IPS DF 4.7 (cell line): ENCODE data around the gene BTRC.
"Not testable (repeated sequence)": the region's sequence is repeated elsewhere in the genome, so short reads cannot be mapped to it uniquely, and the experiment has no call there.

Experiments used
- DNase-seq: peaks from one replicate; pipeline ENCODE4 v3.0.0-alpha.2; 2013; ENCODE audit warnings: low spot score; ENCODE audit errors: extremely low read depth

Gene BTRC

DNA sequence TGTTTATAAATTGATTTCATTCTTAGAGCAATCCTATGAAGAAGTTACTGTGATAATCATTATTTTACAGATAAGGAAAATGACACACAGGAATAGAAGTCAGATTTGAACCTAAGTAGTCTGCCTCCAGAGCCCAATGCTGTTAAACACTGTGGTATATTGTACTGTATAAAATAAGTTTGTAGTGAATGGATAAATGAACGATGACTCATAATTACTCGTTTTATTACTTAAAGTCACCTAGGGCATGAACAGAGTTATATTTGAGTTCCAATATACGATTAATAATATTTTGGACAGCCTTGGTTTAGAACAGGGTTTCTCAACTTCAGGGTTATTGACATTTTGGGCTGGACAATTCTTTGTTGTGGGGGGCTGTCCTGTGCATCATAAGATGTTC lies 7.8 kb upstream of the BTRC start:
- DNase-seq = no peak

DNA sequence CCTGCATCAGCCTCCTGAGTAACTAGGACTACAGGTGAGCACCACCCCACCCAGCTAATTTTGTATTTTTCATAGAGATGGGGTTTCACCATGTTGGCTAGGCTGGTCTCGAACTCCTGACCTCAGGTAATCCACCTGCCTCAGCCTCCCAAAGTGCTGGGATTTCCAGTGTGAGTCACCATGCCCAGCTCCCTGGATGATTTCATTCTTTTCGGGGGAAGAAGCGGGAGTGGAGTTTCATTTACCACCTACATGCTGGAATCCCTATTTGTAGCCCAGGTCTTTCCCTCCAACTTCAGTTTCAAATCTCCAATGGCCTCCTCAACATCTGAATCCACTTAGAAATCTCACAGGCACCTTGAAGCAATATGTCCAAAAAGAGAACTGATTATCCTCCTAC lies 2.9 kb upstream of the BTRC start:
- DNase-seq = no peak

DNA sequence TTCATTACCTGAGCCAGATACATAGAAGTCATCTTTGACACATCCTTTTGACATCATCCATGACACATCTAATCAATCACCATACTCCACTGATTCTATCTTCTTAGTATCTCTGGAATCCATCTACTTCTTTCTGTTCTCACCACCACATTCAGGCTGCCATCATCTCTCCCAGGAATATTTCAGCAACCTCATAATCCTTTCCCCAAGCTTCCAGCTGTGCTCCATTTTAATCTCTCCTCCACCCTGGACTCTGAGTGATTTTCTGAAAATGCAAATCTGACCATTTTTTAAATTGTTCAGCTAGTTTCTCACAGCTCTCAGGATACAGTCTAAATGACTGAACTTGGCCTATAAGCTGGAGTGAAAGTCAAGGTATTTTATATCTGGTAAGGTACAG lies 2.5 kb upstream of the BTRC start:
- DNase-seq = no peak

DNA sequence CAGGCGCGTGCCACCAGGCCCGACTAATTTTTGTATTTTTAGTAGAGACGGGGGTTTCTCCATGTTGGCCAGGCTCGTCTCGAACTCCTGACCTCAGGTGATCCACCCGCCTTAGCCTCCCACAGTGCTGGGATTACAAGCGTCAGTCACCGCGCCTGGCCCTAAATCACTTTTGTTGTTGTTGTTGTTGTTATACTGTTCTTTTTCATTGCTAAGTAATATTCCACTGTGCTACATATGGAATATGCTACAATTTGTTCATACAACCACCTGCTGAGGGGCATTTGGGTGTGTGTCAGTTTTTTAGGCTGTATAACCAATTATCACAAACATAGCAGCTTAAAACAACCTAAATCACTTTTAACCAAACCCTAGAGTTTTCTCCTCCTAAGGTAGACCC lies 1.1 kb upstream of the BTRC start:
- DNase-seq = not testable (repeated sequence)

DNA sequence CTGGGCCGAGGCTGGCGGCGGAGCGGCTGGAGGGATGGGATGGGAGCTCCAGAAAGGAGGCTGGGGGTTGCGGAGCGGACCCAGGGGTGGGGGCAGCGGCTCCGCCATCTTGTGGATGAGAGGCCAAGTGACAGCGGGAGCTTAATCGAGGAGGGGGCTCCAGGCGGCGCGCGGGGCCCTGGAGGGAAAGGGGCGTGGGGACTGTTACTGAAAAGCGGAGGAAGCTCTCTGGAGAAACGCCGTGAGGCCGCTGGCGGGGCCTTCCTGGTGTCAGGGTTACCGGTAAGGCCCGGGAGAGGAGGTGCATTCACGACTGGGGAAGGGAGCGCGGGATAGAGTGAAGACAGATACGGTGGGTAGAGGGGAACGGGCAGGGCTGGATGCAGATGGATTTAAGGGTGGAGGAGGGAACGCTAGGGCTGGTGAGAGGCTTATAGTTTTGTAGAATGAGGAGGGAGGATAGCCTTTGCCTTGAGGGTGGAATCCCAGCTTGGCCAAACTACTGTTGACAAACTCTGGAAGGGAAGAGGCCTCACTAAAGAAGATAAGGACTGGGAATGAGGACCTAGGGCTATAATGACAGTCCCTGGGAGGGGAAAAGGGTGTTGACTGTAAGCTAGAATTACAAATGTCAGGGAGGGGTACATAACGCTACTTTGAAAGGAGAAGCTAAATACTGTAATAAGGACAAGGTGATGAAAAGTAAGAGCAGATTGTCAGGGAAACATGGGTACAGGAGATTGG lies 535 bp downstream of the BTRC start:
- DNase-seq = no peak

DNA sequence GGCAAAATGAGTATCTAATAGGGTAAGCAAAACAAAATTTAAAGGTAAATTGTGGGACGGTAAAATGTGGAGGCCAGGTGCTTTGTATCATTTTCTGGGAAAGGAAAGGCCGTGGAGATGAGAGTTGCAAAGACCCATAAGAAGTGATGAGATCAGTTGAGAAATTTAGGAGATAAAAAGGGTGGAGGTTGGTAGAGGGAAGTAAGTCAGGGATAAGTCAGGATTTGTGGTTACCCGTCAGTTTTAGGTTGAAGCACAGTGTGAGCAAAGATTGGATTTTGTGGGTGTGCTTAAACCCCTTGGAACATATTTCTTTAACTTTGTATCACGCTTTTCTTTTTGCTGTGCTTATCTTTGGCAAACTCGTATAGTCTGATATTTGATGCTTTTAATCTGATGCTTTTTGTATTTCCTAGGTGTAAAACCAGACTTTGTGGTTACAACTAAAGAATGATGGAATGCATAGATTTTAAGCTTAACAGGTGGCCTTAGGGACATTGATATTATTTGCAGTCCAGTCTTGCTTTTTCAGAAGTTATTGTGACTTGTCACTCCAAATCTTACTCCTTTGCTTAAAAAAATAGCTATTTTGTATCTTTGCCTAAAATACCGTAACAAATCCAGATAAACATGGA lies 1.2 kb downstream of the BTRC start:
- no peak for DNase-seq

DNA sequence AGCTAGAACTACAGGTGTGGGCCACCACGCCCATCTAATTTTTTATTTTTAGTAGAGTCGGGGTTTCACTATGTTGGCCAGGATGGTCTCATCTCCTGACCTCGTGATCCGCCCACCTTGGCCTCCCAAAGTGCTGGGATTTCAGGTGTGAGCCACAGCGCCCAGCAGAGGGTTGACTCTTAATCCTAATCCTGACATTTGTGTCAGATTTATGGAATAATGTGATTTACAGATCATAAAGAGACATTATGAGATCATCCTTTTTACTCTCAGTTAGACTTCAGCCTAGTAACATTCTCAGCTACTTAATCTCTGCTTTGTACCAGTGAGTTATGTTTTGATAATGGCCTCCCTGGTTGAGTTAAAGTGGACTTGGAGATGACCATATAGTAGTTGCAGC lies 2.2 kb downstream of the BTRC start:
- no peak for DNase-seq

DNA sequence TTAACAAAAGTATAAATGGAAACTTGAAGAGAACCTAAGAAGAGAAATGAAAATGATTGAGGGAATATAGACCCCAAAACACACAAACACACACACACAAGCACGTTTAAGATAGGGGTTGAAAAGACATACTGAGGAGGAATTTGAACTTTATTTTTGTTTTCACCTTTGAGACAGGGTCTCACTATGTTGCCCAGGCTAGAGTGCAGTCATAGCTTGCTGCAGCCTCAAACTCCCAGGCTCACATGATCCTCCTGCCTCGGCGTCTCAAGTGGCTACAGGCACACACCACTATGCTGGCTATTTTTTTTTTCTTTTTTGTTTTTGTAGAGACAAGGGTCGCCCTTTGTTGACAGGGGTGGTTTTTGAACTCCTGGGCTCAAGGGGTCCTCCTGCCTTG lies 4.0 kb downstream of the BTRC start:
- no peak for DNase-seq

DNA sequence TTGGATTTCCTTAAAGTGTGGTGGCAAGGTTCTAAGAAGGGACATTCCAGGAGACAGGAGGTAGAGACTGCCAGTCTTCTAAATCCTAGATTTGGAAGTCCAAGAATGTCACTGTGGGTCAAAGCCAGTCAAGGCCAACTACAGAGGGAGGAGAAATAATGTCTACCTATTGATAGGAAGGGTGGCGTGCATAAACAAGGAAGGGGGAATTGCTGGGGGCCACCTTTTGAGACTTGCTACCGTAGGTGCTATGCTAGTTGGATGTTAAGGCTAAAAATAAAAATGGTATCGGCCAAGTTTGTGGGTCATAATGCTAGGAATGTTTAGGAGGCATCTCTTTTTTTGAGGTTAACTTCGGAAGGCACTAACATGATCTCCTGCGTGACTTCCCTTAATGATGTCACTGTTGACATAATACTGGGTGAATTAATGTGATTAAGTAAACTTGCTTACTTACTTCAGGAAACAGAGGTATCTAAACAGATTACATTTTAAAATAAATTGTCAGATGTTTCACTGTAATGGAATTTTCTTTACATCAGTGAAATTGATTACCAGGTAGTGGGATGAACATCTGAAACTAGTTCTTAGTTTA lies 4.8 kb downstream of the BTRC start:
- DNase-seq = no peak

DNA sequence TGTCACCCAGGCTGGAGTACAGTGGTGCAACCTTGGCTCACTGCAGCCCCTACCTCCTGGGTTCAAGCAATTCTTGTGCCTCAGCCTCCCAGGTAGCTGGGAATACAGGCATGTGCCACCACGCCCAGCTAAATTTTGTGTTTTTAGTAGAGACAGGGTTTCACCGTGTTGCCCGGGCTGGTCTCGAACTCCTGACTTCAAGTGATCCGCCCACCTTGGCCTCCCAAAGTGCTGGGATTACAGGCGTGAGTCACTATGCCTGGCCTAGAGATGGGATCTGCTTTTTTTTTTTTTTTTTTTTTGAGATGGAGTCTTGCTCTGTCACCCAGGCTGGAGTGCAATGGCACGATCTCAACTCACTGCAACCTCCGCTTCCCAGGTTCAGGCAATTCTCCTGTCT lies 6.1 kb downstream of the BTRC start:
- DNase-seq = not testable (repeated sequence)

DNA sequence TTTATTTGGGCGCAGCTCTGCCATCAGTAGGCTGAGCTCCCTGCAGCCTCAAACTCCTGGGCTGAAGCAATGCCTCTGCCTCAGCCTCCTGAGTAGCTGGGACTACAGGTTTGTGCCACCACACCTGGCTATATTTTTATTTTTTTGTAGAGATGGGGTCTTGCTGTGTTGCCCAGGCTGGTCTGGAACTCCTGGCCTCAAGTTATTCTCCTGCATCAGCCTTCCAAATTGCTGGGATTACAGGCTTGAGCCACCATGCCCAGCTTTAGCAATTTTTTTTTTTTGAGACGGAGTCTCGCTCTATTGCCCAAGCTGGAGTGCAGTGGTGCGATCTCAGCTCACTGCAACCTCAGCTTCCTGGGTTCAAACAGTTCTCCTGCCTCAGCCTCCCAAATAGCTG lies 6.9 kb downstream of the BTRC start:
- DNase-seq = not testable (repeated sequence)

DNA sequence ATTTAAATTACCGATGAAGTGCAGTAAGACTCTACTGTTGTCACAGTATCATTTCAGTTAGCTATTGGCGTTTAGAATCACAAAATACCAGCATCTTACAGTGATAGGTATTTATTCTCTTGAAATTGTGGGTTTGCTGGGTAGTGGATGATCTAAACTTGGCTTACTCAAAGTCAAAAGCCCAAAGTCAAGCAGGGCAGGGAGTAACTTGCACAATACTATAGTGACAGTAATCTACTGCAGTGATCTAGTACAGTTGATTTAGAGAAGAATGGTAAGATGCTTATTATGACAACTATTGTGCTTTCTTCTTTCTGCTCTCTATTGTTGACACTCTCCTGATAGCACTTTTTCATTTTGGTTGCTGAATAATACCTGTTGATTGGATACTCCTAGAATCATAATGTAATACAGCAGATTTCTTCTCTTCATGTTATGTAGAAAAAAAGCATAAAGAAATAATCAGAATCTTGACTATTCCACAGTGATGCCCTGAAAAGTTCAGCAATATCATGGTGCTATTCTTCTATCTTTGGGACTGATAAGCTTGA lies 10.0 kb downstream of the BTRC start:
- DNase-seq = no peak

DNA sequence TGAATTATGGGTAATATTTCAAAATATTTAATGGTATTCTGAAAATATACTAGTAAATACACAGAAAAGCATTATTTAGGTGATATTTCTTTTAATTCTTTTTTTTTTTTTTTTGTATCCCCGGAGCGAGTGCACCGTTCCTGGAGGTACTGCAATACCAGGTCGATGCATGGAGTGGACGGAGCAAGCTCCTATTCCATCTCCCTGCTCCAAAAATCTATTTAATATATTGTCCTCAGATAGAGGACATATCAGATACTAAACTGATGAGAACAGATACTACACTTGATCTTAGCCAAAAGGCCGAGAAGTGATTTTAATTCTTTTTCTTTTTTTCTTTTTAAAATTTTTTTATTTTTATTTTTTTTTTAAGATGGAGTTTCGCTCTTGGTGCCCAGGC lies 10.8 kb downstream of the BTRC start:
- DNase-seq = peak; percentile 2

DNA sequence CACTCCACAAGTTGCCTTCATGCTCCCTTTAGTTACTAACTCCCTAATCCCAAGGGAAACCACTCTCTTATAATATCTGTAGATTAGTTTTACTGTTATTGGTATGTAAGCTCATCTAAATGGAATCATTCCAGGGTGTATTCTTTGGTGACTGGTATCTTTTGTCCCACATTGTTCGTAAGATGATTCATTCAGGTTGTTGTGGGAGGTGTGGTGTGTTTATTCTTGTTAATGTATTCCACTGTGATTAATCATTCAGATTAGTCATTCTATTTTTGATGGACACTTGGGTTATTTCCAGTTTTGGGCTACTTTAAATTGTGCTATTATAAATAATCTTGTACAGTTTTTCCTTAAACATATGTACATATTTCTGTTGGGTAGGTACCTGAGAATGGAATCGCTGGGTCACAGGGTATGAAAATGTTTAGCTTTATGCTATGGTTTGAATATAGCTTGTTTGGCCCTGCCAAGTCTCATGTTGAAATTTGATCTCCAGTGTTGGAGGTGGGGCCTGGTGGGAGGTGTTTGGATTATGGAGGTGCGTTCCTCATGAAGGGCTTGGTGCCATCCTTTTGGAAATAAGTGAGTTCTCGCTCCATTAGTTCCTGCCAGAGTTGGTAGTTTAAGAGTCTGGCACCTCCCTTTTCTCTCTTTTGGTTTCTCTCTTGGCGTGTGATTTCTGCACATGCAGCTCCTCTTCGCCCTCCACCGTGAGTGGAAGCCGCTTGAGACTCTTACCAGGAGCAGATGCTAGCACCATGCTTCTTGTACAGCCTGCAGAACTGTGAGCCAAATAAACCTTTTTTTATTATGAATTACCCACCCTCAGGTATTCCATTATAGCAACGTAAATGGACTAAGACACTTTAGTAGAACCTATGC lies 13.8 kb downstream of the BTRC start:
- DNase-seq = no peak

DNA sequence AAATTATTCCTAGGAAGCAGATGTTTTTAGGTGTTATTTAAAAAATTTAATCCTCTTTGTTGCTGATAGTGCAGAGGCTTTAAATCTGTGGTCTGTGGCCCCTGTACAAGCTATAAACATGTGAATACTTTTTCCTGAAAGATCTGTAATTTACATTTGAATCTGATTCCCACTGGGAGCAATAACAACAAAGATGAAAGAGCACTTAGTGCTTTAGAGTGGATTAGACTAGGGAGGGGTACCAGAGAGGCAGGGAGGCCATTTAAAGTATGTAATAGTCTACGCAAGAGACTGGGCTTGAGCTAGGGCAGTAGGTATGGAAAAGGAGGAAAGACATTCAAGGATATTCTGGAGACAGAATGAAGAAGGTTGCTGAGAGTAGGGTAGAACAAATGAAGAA lies 19.1 kb downstream of the BTRC start:
- DNase-seq = no peak

DNA sequence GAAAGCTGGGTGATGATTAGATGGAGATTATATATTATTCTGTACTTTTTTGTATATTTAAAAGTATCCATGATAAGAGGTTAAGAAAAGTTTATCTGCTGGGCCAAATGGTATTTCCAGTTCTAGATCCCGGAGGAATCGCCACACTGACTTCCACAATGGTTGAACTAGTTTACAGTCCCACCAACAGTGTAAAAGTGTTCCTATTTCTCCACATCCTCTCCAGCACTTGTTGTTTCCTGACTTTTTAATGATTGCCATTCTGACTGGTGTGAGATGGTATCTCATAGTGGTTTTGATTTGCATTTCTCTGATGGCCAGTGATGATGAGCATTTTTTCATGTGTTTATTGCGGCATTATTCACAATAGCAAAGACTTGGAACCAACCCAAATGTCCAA lies 20.0 kb downstream of the BTRC start:
- not testable (repeated sequence) for DNase-seq

DNA sequence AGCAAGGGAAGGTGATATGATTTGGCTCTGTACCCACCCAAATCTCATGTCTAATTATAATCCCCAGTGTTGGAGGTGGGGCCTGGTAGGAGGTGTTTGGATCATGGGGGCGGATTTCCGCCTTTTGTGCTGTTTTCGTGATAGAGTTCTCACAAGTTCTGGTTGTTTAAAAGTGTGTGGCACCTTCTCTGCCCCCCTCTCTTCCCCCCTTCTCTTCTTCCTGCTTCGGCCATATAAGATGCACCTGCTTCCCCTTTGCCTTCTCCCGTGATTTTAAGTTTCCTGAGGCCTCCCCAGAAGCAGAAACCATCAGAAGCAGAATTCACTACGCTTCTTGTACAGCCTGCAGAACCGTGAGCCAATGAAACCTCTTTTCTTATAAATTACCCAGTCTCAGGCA lies 21.1 kb downstream of the BTRC start:
- no peak for DNase-seq

DNA sequence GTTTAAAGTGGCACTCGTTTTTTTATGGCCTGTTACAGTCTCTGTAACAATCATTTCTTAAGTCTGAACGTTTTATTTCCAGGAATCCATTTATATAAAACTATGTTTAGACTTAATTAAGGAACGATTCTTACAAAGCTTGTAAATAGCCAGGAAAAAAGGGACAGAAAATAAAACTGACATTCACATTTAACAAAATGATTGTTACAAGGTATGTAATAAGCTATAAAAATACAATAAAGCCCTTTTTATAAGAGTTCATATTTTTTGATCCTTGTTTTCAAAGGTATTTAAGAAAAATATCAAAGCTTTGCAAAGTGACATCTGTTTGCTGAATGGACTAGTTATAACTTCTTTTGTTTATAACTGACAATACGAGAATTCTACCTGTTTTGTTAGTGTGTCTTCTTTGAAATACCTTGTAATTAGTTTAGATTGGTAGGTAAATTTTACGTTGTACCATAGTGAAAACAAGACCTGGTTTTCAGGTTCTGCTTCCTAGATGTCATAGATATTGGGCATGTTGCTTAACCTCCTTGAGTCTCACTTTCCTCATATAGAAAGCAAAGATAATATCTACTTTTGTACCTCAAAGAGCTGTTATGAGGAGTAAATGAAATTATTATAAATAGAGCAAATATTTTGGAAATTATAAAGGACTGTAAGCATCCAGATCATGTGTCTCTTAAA lies 25.8 kb downstream of the BTRC start:
- no peak for DNase-seq

DNA sequence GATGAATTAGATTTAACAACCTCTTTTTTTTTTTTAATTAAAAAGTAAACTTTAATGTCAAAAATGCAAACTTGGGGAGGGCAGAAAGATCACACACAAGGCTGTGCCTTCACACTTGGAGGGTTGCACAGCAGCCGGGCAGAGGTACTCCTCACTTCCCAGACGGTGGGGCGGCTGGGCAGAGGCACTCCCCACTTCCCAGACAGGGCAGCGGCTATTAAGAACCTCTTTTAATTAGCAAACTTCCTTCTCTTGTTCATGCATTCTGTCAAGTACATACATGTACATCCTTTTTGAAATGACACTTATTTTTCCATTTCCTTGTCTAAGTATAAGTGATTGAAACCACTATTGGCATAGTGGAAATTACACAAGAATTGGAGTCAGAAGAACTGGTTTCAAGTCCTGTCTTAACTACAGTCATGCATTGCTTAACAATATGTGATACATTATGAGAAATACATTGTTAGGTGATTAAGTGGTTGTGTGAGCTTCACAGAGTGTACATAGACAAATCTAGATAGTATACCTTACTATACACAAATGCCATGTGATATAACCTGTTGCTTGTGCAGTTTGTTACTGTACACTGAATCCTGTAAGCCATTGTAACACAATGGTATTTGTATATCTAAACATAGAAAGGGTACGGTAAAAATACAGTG lies 26.5 kb downstream of the BTRC start:
- no peak for DNase-seq

DNA sequence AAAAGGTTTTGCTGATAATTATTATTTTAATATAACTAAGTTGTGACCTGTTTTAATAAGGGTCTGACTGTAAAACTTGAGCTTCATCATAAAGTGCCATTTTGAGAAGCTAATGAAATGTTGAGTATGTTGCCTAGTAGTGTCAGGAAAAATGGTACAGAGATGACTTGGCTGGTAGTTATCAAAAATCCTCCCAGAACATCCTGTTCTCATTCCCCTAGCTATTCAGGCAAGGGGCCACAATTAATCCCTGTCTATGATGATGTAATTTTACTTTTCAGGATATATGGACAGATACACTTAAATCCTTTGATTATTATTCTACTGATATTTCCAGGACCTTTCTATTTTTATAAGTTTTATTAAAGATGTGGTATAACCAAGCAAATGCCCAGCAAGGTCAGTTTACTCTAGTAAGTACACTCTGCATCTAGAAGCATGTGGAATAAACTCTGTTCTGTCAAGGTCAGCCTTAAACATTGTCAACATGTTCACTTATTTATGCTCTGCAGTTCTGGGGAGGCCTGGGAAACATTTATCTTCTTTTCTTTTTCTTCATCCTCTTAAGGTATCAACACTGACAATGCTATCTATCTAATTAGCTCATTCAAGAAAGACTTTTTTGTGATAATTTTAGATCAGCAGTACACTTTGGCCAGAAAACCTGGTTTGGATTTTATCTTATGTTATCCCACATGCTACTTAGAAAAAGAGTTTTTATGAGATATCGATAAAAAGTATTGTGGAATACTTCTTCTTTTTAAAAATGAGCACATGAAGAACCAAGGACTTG lies 32.1 kb downstream of the BTRC start:
- DNase-seq = no peak
